ENCODE measurements around the gene DNAJC6.

The DNAJC6 gene

GRCh38 chr1:65456481-65456880 lies 147.1 kb downstream of the DNAJC6 start:
- Histone ChIP-seq H3K4me3 (no peak overlapping the region), H3K9ac (no peak overlapping the region), H3K9me3 (no peaks in the 10 kb centered on the region), H3K36me3 (no peaks in the 10 kb centered on the region), H3K27ac (no peak overlapping the region), H3K4me1 (no peaks in the 10 kb centered on the region), H3K4me2 (no peak overlapping the region), H4K20me1 (no peaks in the 10 kb centered on the region), H3K27me3 (no peaks in the 10 kb centered on the region)
- TF ChIP-seq Cebpa-rat (IDR thresholded peaks at IDR 0.05): no peak

GRCh38 chr1:65457868-65458267 lies 148.5 kb downstream of the DNAJC6 start:
- no peak for TF ChIP-seq Cebpa-rat (IDR thresholded peaks at IDR 0.05)
- H3K36me3 ChIP-seq: no peaks in the 10 kb centered on the region
- H3K9me3 ChIP-seq: no peaks in the 10 kb centered on the region
- no peaks in the 10 kb centered on the region for H3K4me1 ChIP-seq
- no peak overlapping the region for H3K4me3 ChIP-seq
- H3K27me3 ChIP-seq: no peaks in the 10 kb centered on the region
- H3K9ac ChIP-seq: no peak overlapping the region
- no peaks in the 10 kb centered on the region for H4K20me1 ChIP-seq
- H3K27ac ChIP-seq: no peak overlapping the region
- H3K4me2 ChIP-seq: no peak overlapping the region

- Histone ChIP-seq H3K36me3 (no peaks in the 10 kb centered on the region), H3K4me3 (no peak overlapping the region), H3K9ac (no peak overlapping the region), H3K9me3 (no peaks in the 10 kb centered on the region), H3K27me3 (no peaks in the 10 kb centered on the region), H4K20me1 (no peaks in the 10 kb centered on the region), H3K27ac (no peak overlapping the region), H3K4me1 (no peaks in the 10 kb centered on the region), H3K4me2 (no peak overlapping the region)
- TF ChIP-seq Cebpa-rat (IDR thresholded peaks at IDR 0.05): no peak
These were observed 149.5 kb downstream of the DNAJC6 start for GRCh38 chr1:65458730-65459396.

GRCh38 chr1:65459397-65459768 lies 150.0 kb downstream of the DNAJC6 start:
- no peaks in the 10 kb centered on the region for H3K9me3 ChIP-seq
- no peaks in the 10 kb centered on the region for H3K4me1 ChIP-seq
- H3K27ac ChIP-seq: no peak overlapping the region
- H3K4me3 ChIP-seq: no peak overlapping the region
- no peak for TF ChIP-seq Cebpa-rat (IDR thresholded peaks at IDR 0.05)
- H3K4me2 ChIP-seq: no peak overlapping the region
- no peak overlapping the region for H3K9ac ChIP-seq
- no peaks in the 10 kb centered on the region for H3K36me3 ChIP-seq
- H3K27me3 ChIP-seq: no peaks in the 10 kb centered on the region
- no peaks in the 10 kb centered on the region for H4K20me1 ChIP-seq

Measured in BLaER1 (cell line).